ENCODE results near the gene BLOC1S1. TPM values are rescaled to one million over a fixed set of nuclear protein-coding genes. Genes with fewer than 3 reads are reported as not detected.
"Not testable (repeated sequence)": the region's sequence is repeated elsewhere in the genome, so short reads cannot be mapped to it uniquely, and the experiment has no call there.

Gene BLOC1S1
- total RNA-seq, 1 donor from 2014 or later = 119 TPM

GRCh38 chr12:55757701-55758100 lies 41.9 kb downstream of the BLOC1S1 start:
- DNase-seq = no peak
- intact Hi-C loops (cut with DNase I) = no loop called here
- no peak for ATAC-seq (ENCODE audit: poor library complexity)

- DNase-seq; ATAC-seq (ENCODE audit: poor library complexity); intact Hi-C loops (cut with DNase I): not testable (repeated sequence)
Observed at GRCh38 chr12:55758575-55758974, 42.7 kb downstream of the BLOC1S1 start.

GRCh38 chr12:55760663-55761062 lies 44.8 kb downstream of the BLOC1S1 start:
- intact Hi-C loops (cut with DNase I) = no loop called here
- ATAC-seq (ENCODE audit: poor library complexity) (no peak), DNase-seq (no peak)

DNA sequence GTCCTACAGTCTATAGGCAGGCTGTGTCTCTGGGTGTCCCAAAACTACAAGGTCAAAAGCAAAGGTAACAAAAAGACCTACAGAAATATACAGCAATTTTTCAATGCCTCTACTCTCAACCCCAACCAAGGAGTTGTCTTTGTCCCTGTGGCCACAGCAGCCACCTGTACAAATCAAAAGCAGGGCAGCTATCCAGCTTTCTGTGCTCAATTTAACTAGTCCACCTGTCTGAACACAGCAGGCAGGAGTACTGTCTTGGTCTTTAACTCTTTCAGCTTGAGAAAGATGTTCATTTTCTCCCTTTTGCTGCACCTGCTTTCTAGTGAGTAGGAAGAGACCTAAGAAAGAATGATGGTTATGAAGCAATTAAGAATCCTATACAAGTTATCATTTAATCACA lies 46.8 kb downstream of the BLOC1S1 start:
- ATAC-seq (ENCODE audit: poor library complexity) (no peak), DNase-seq (no peak)
- intact Hi-C loops (cut with DNase I) = no loop called here

DNA sequence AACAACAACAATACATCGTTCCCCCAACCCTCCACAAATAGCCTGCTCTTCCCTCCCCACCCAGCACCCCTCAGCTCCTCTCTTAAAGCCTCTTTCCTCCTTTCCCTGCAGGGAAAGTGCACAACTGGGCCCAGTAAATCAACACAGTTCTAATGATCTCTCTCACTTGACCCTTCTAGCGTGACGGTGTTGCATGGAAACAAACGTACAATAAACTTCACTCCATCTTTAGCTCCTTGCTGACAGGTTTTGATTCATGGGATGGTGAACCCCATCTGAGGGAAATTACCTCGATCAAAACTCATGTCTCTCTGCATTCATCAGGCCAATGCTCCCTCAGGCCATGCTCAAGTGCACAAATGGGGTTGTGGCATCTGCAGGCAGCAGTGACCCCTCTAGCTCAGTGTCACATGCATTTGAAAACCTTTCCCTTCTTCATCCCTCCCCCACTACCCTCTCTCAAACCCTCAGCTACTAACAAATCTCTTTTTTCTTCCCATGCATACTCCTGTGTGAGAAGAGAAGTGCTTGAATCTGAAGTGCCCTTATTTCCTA lies 50.0 kb downstream of the BLOC1S1 start:
- intact Hi-C loops (cut with DNase I) = no loop called here
- DNase-seq (no peak), ATAC-seq (ENCODE audit: poor library complexity) (no peak)

- DNase-seq (no peak), ATAC-seq (ENCODE audit: poor library complexity) (no peak)
- intact Hi-C loops (cut with DNase I) = no loop called here
Observed at GRCh38 chr12:55767156-55767555, 51.3 kb downstream of the BLOC1S1 start.

Other genes with a start within 250 kb of the BLOC1S1 start
- gene OR6C70, start 245.9 kb upstream of the BLOC1S1 start, total RNA-seq = not detected
- not detected for gene OR6C68, start 223.7 kb upstream of the BLOC1S1 start, total RNA-seq
- gene OR6C4, start 166.4 kb upstream of the BLOC1S1 start, total RNA-seq = not detected
- gene OR2AP1, start 143.6 kb upstream of the BLOC1S1 start, total RNA-seq = not detected
- not detected for gene OR10P1, start 79.2 kb upstream of the BLOC1S1 start, total RNA-seq
- 437 TPM for gene ITGA7, start 8.1 kb upstream of the BLOC1S1 start, total RNA-seq
- gene RDH5, start 4.3 kb downstream of the BLOC1S1 start, total RNA-seq = 10.1 TPM
- gene CD63, start 13.0 kb downstream of the BLOC1S1 start, total RNA-seq = 723 TPM
- 6.0 TPM for gene GDF11, start 27.1 kb downstream of the BLOC1S1 start, total RNA-seq
- gene SARNP, start 101.7 kb downstream of the BLOC1S1 start, total RNA-seq = 48.0 TPM
- gene ORMDL2, start 102.0 kb downstream of the BLOC1S1 start, total RNA-seq = 11.6 TPM
- 17.2 TPM for gene DNAJC14, start 113.5 kb downstream of the BLOC1S1 start, total RNA-seq
- 3.4 TPM for gene MMP19, start 126.9 kb downstream of the BLOC1S1 start, total RNA-seq
- gene PYM1, start 211.8 kb downstream of the BLOC1S1 start, total RNA-seq = 14.3 TPM
- 9.5 TPM for gene DGKA, start 215.1 kb downstream of the BLOC1S1 start, total RNA-seq
- 0.83 TPM for gene PMEL, start 250.0 kb downstream of the BLOC1S1 start, total RNA-seq